IPS-11a (cell line): ENCODE data around the gene GBA3.

Source experiments
- H3K4me3 ChIP-seq: one replicate; pipeline ENCODE4 v1.5.1; 2013; ENCODE audit warnings: low read depth, low read length, control low read depth

The GBA3 gene

GRCh38 chr4:22692736-22693135, at the start of gene GBA3:
GBA3 (plus strand) TSS chr4:22692937.
- no peak within 1 kb of the TSS for H3K4me3 ChIP-seq

DNA sequence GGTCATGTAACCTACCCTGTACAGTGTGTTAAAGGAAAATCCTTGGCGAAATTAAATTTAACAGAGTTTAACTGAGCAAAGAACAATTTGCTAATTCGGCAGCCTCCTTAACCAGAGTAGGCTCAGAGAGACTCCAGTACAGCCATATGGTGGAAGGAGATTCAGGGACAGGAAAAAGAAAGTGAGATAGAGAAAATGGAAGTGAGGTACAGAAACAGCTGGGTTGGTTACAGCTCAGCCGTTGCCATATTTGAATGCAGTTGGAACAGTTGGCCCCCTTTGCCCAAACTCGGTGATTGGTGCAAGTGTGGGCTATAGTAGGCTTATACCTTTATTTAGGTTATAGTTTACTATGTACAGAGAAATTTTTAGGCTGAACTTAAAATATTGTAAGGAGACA, 48.8 kb upstream of the GBA3 start:
- H3K4me3 ChIP-seq: no peak overlapping the region

- no peak overlapping the region for H3K4me3 ChIP-seq
Observed at GRCh38 chr4:22645481-22646182, 47.1 kb upstream of the GBA3 start.

GRCh38 chr4:22648996-22649395, 43.7 kb upstream of the GBA3 start:
- no peak overlapping the region for H3K4me3 ChIP-seq

- H3K4me3 ChIP-seq: no peak overlapping the region
Observed at GRCh38 chr4:22650771-22651170, 42.0 kb upstream of the GBA3 start.

GRCh38 chr4:22653752-22654151, 39.0 kb upstream of the GBA3 start:
- H3K4me3 ChIP-seq: no peak overlapping the region

GRCh38 chr4:22661443-22661842, 31.3 kb upstream of the GBA3 start:
- no peak overlapping the region for H3K4me3 ChIP-seq

DNA sequence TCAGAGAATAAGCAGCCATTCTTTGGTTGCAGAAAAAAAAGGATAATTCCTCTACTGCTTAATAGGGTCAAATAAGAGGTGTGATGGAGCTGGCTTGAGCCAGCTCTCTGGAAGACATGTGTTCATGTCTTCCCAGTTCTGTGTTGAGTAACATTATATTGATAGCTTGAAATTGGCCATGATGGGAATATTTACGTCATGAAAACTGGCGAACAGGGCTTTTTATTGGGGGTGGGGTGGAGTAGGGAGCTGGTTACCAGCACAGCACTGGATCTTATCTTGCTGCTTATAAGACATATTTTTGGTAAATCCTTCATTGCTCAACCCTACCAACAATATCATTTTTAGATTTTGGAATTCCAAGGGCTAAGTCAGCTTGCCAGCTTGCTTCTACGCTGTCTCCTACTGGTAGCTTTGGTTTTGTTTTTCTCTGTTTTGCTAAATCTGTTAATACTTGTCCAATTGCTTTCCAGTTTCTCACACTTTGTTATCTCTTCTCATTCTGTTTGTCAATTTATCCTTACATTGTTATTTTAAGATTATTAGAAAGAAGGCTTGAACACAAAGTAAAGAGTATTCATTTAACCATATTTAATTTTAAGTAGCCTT, 25.3 kb upstream of the GBA3 start:
- no peak overlapping the region for H3K4me3 ChIP-seq

- no peak overlapping the region for H3K4me3 ChIP-seq
Observed at GRCh38 chr4:22668301-22668700, 24.4 kb upstream of the GBA3 start.

GRCh38 chr4:22668702-22669101, 24.0 kb upstream of the GBA3 start:
- H3K4me3 ChIP-seq: no peak overlapping the region

DNA sequence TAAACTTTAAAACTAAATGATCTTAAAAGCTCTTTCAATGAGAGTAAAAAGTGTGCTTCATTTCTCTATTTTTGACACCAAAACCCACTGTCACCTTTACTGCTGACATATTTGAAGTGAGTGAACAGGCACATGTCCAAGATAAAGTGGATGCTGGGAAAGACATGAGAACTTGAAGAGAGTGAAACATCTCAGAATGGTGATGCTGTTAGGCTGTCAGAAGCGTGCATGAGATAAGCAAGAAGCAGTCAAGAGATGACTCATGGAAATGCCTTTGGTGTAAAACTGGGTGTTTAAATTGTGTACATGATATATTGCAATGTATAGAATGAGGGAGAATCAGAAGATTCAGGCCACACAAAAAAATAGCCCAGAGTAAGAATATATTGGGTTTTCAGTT, 21.8 kb upstream of the GBA3 start:
- H3K4me3 ChIP-seq: no peak overlapping the region

DNA sequence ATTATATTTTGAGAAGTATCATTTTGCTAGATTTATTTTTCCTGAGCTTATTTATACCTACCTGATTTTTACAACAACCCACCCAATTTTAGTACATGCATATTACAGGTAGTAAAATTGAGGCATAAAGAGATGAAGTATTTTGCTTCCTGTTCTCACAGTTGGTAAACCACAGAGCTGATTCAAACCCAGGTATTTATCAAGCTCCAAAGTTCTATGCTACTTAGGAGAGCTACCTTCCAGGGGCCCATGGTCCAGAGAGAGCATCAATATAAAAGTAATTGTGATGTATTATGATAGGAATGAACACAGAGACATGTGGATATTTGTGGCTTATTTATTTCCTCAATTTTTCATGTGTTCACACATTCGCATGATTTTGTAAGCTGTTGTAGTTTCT, 20.2 kb upstream of the GBA3 start:
- no peak overlapping the region for H3K4me3 ChIP-seq

GRCh38 chr4:22672944-22673343, 19.8 kb upstream of the GBA3 start:
- no peak overlapping the region for H3K4me3 ChIP-seq

GRCh38 chr4:22674700-22675099, 18.0 kb upstream of the GBA3 start:
- H3K4me3 ChIP-seq: no peak overlapping the region

DNA sequence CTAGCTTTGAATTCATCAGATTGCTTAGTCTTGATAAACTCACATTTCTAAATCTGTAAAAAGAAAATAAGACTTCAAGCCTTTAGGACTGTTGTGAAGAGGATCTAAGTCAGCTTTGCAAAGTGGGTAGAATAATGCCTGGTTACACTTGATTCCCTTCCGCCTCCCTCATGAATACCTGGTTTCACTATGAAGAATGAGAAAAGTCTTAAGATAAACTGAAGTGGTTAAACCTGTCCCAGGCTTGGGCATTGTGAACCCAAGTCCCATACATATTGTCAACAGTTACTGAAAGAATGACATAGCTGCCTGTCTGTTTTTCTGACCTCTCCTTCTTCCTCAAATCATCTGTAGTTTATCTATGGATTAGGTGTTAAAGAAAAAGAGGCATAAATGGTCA, 16.7 kb upstream of the GBA3 start:
- H3K4me3 ChIP-seq: no peak overlapping the region

GRCh38 chr4:22677780-22678179, 15.0 kb upstream of the GBA3 start:
- no peak overlapping the region for H3K4me3 ChIP-seq

GRCh38 chr4:22678940-22679854, 13.5 kb upstream of the GBA3 start:
- H3K4me3 ChIP-seq: no peak overlapping the region

DNA sequence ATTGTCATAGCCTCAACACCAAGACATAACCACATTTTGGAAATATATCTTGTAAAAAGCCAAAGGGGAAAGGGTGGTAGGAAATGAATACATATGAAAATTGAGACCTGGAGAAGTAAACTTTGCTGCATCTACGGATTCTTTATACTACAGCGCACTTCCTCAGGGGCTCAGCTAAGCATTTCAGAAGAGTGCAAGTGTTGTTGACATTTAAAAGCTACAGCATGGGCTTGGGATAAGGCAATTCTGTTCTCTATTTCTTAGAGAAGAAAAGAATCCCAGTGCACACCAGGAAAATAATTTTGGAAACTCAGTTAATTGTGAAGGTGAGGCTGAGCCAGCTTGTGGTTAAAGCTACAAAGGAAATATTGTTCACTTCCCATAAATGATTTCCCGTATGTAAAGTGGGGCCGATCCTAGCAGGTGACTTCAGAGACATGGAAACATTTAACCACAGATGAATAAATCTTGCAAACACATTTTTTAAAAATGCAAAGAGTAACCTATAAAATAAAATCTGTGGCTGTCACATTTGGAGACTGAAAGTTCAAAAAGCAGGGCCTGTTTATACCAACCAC, 12.6 kb upstream of the GBA3 start:
- H3K4me3 ChIP-seq: no peak overlapping the region

DNA sequence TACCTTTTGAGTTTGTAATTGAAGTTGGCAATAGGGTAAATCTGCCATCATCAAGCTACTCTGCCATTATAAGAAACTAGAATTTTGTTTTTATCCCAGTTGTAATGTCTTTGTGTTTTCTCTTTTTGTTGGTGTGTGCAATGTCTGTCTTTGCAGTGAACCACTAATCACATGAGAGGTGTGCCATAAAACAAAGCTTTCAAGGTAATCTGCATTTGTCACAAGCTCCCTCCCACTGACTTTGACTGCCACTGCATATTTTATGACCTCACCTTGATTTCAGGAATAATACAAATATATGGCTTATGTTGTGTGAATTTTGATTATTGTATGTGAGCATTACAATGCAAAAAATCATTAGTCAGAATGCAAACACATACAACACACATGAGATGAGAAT, 9.0 kb upstream of the GBA3 start:
- H3K4me3 ChIP-seq: no peak overlapping the region

DNA sequence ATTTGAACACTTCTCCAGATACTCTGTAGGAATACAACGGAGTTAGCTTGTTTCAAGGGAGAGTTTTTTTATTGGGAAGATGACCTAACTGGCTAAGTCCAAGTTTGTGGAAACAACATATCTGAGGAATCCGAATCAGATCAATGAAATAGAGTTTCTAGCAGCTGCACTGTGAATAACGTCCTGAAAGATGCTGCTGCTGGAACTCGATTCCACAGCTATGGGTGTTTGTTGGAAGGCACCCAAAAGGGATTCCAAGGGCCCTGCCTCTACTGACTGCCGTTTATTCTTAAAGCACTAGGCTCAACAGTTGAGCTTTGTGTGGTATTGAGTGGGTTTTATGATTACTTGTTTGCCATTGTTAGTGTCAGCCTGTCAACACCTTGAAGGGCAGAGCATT, 6.6 kb upstream of the GBA3 start:
- no peak overlapping the region for H3K4me3 ChIP-seq

DNA sequence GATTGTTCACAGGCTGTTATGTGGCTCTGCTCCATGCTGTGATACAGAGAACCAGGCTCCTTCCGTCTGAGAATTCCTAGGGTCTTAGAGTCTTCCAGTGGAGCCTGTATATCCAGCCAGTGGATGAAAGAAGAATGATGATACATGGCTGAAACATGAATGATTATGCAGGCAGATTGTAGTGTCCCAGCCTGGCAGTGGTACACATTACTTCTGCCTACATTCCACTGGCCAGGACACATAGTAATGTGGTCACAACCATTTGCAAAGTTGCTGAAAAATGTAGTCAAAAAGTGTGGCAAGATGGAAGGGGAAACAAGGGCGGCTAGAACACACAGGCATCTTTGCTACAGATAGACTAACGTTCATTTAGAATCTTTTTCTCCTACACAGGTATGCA, 4.5 kb upstream of the GBA3 start:
- no peak overlapping the region for H3K4me3 ChIP-seq

DNA sequence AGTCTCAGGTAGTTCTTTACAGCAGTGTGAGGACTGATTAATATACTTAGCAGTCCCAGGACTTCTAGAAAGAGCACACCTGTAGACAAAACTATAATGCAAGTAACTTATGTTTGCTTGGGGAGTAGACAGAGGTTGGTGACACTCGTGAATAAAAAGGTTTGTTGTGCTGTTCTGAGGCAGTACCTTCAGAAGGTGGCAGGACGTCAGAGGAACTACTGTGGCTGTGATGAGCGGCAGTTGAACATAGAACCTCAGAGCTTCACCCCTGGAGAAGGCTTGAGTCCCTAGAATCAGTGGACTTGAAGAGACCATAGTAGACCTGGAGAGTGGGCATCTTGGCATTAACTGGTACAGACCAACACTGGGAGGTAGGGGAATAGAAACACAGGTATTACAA, 3.3 kb upstream of the GBA3 start:
- H3K4me3 ChIP-seq: no peak overlapping the region
